Natural killer cell (primary cell): ENCODE data around the gene GRM7. TPM values are rescaled to one million over a fixed set of nuclear protein-coding genes. Genes with fewer than 3 reads are reported as not detected.

ENCODE experiments used
- ATAC-seq, 3 donors: fragments of 150-1000 bp in 2 of 3; fragments of 200-7000 bp in 1 of 3; cut with Tn5 transposase; 1 replicate in 1 of 3; 2 replicates in 2 of 3; pipeline ENCODE4 v1.10.0; 2021; ENCODE audit warnings: mild to moderate bottlenecking in 2 of 3, moderate library complexity in 2 of 3
- DNase-seq, 2 donors: peaks; one replicate each; pipeline versions ENCODE4 v3.0.0 to v3.0.0-alpha.2; 2013 to 2021; ENCODE audit warnings: mixed read lengths in 1 of 2
- H3K27ac ChIP-seq: one replicate; pipeline ENCODE4 v1.5.1; 2013; ENCODE audit warnings: mild to moderate bottlenecking, low read length
- H3K27me3 ChIP-seq: one replicate; pipeline ENCODE4 v1.6.1; 2013; ENCODE audit warnings: low read length; ENCODE audit not compliant: control insufficient read depth, insufficient read depth
- H3K36me3 ChIP-seq: one replicate; pipeline ENCODE4 v1.6.1; 2013; ENCODE audit warnings: low read length; ENCODE audit not compliant: control insufficient read depth, insufficient read depth
- H3K4me1 ChIP-seq: one replicate; pipeline ENCODE4 v1.6.1; 2013; ENCODE audit warnings: low read length; ENCODE audit not compliant: control insufficient read depth, insufficient read depth
- H3K4me3 ChIP-seq: one replicate; pipeline ENCODE4 v1.5.1; 2013; ENCODE audit warnings: low read length
- H3K9me3 ChIP-seq: one replicate; pipeline ENCODE4 v1.6.1; 2013; ENCODE audit warnings: low read length; ENCODE audit not compliant: control insufficient read depth, insufficient read depth
- H3K27ac Mint-ChIP-seq, 2 donors: one replicate each; pipeline ENCODE4 v1.8.0; 2022; ENCODE audit warnings: mild to moderate bottlenecking in 2 of 2, mixed read lengths in 2 of 2, moderate library complexity in 1 of 2
- H3K27me3 Mint-ChIP-seq, 2 donors: one replicate each; pipeline ENCODE4 v1.8.0; 2022; ENCODE audit warnings: low read depth in 2 of 2, mixed read lengths in 2 of 2
- H3K36me3 Mint-ChIP-seq: one replicate; pipeline ENCODE4 v1.8.0; 2022; ENCODE audit warnings: mixed read lengths
- H3K4me1 Mint-ChIP-seq, 2 donors: one replicate each; pipeline ENCODE4 v1.8.0; 2022; ENCODE audit warnings: mixed read lengths in 2 of 2
- H3K4me3 Mint-ChIP-seq: one replicate; pipeline ENCODE4 v1.8.0; 2022; ENCODE audit warnings: mild to moderate bottlenecking, moderate library complexity, mixed read lengths
- H3K9me3 Mint-ChIP-seq, 2 donors: one replicate each; pipeline ENCODE4 v1.8.0; 2022; ENCODE audit warnings: mixed read lengths in 2 of 2
- WGBS: methylation state at CpG from one replicate; pipeline ENCODE4 v1.1.7; 2013; ENCODE audit warnings: missing lambda C conversion rate; ENCODE audit not compliant: insufficient coverage; 5-methylcytosine and 5-hydroxymethylcytosine counted together
- intact Hi-C: fragments of 100-400 bp; cut with micrococcal nuclease; formaldehyde crosslinking; loops from one replicate; pipeline ENCODE4 v1.14.2; 2022
- total RNA-seq, 4 donors: library from RNA; stranded (reverse); fragments of 120-200 nt in 1 of 4; gene quantifications; one replicate each; pipeline versions ENCODE4 v1.2.3 to v1.2.4, GENCODE V29; 2013 to 2022
- TF ChIP-seq, protein P1 (sequence below): fragments of 200-600 bp; IDR thresholded peaks from one replicate; pipeline ENCODE4 v1.8.0; 2022; ENCODE audit warnings: antibody characterized with exemption

GRM7 gene
- total RNA-seq, 3 donors from 2014 or later (not counting 1 experiment from before 2014, with no cell fraction given) = not detected

DNA sequence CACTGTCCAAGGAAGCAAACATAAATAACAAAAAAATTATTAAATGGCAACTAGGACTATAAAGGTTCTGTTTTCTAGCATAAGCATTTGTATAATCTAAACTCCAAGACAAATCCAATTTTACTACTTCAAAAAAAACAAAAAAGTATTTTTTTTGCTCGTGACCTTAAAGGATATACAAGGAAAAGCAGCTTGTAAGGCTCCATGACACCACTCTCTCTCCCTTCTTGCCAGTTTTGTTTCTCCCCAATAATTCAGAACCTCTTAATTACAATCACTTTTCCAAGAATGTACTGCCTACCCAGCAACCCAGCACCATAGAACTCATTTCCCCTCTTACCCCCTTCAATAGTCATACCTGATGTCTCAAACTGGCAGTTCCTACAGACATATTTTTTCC lies 496.2 kb downstream of the GRM7 start:
- 79% methylated on average over 1 of the region's 1 CpG for WGBS
- Mint-ChIP-seq H3K27me3 (no peaks in the 10 kb centered on the region), H3K9me3 (peaks cover 0 to 7% of the 10 kb centered on the region in 2 donors), H3K27ac (no peak overlapping the region), H3K36me3 (no peaks in the 10 kb centered on the region), H3K4me1 (no peaks in the 10 kb centered on the region), H3K4me3 (no peak overlapping the region)
- no peak overlapping the region for H3K4me3 ChIP-seq
- no peaks in the 10 kb centered on the region for H3K27me3 ChIP-seq
- no peak for ATAC-seq
- H3K9me3 ChIP-seq = no peaks in the 10 kb centered on the region
- DNase-seq = no peak
- no peaks in the 10 kb centered on the region for H3K4me1 ChIP-seq
- no peaks in the 10 kb centered on the region for H3K36me3 ChIP-seq
- TF ChIP-seq, protein P1, sequence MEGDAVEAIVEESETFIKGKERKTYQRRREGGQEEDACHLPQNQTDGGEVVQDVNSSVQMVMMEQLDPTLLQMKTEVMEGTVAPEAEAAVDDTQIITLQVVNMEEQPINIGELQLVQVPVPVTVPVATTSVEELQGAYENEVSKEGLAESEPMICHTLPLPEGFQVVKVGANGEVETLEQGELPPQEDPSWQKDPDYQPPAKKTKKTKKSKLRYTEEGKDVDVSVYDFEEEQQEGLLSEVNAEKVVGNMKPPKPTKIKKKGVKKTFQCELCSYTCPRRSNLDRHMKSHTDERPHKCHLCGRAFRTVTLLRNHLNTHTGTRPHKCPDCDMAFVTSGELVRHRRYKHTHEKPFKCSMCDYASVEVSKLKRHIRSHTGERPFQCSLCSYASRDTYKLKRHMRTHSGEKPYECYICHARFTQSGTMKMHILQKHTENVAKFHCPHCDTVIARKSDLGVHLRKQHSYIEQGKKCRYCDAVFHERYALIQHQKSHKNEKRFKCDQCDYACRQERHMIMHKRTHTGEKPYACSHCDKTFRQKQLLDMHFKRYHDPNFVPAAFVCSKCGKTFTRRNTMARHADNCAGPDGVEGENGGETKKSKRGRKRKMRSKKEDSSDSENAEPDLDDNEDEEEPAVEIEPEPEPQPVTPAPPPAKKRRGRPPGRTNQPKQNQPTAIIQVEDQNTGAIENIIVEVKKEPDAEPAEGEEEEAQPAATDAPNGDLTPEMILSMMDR = no peak
- no peak overlapping the region for H3K27ac ChIP-seq
- intact Hi-C loops = no loop called here

DNA sequence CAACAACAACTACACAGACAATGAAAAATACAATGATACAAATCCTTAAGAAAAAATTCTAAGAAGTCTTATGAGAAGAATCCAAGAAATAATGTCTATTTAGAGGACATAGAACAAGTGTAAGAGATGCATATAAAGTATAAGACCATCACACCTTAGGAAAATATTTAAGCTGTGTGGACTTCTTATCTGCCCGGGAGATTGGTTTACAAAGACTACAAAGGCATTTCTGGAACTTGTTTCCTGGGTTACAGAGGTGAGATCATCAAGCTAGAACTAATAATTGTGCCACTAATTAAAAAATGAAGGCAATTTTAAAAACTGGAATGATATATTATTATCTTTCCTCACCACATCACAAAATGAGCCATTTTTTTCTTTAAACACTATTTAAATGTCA lies 507.1 kb downstream of the GRM7 start:
- ATAC-seq (no peak), DNase-seq (no peak)
- H3K4me1 ChIP-seq = no peaks in the 10 kb centered on the region
- H3K4me3 Mint-ChIP-seq = no peak overlapping the region
- intact Hi-C loops = no loop called here
- H3K27ac ChIP-seq = no peak overlapping the region
- H3K9me3 ChIP-seq = no peaks in the 10 kb centered on the region
- no peak overlapping the region for H3K4me3 ChIP-seq
- no peaks in the 10 kb centered on the region for H3K27me3 Mint-ChIP-seq
- peaks cover 0 to 3% of the 10 kb centered on the region in 2 donors for H3K9me3 Mint-ChIP-seq
- H3K36me3 Mint-ChIP-seq = no peaks in the 10 kb centered on the region
- H3K27ac Mint-ChIP-seq = no peak overlapping the region
- TF ChIP-seq, protein P1 = no peak
- no peaks in the 10 kb centered on the region for H3K27me3 ChIP-seq
- no peaks in the 10 kb centered on the region for H3K36me3 ChIP-seq
- H3K4me1 Mint-ChIP-seq = no peaks in the 10 kb centered on the region
- WGBS = no CpG with 5 or more reads among the region's 1 CpG

DNA sequence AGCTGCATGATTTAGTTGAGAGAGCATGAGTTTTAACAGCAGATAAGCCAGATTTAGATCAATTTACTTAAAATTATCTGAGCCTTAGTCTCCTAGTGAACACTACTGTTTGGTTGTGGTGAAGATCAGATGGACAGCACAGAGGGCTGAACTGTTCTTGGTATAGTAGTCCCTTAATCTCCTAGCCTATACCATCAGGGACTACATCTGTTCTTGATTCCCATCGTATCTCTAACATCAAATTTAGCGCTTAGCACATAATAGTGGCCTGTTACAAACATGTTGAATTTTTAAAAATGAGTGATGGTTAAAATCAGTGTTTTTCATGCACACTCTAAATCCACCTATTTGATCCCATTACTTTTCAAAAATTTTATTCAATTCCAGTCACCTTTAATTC lies 507.7 kb downstream of the GRM7 start:
- ATAC-seq = no peak
- Mint-ChIP-seq H3K36me3 (no peaks in the 10 kb centered on the region), H3K4me3 (no peak overlapping the region), H3K27me3 (no peaks in the 10 kb centered on the region), H3K4me1 (no peaks in the 10 kb centered on the region), H3K27ac (no peak overlapping the region), H3K9me3 (peaks cover 0 to 3% of the 10 kb centered on the region in 2 donors)
- H3K27ac ChIP-seq = no peak overlapping the region
- H3K4me1 ChIP-seq = no peaks in the 10 kb centered on the region
- WGBS = no CpG with 5 or more reads among the region's 2 CpGs
- no peak for DNase-seq
- H3K27me3 ChIP-seq = no peaks in the 10 kb centered on the region
- H3K9me3 ChIP-seq = no peaks in the 10 kb centered on the region
- intact Hi-C loops = no loop called here
- no peaks in the 10 kb centered on the region for H3K36me3 ChIP-seq
- TF ChIP-seq, protein P1 = no peak
- H3K4me3 ChIP-seq = no peak overlapping the region
